H1 (cell line): Measurements from ENCODE around the gene PNMA8C. TPM values are rescaled to one million over a fixed set of nuclear protein-coding genes. Genes with fewer than 3 reads are reported as not detected.

Experiments
- CTCF ChIA-PET: fragments of 300-600 bp; sonication (Branson Sonifier 250); formaldehyde crosslinking; loops from one replicate; lab custom pipeline; 2021; ENCODE audit not compliant: partially characterized antibody; lab: Charles Lee
- POLR2A ChIA-PET: fragments of 300-600 bp; sonication (Branson Sonifier 250); formaldehyde crosslinking; loops from one replicate; lab custom pipeline; 2021; ENCODE audit warnings: inconsistent platforms; ENCODE audit not compliant: partially characterized antibody; lab: Charles Lee
- DNase-seq, 2 experiments: peaks; one replicate each; pipeline versions ENCODE4 v3.0.0 to v3.0.0-alpha.2; 2010 to 2022; ENCODE audit warnings: low spot score in 2 of 2, low read depth in 1 of 2, mixed read lengths in 1 of 2
- FAIRE-seq: peaks from 2 replicates; lab custom pipeline; 2011; peaks lifted over from hg19 to GRCh38; lab: Jason Lieb, UNC
- H2AFZ ChIP-seq: 2 replicates; pipeline ENCODE4 v1.8.1; 2012; ENCODE audit warnings: low read length, inconsistent platforms
- H2AK5ac ChIP-seq: 2 replicates; pipeline ENCODE4 v1.6.1; 2013; ENCODE audit warnings: low read depth, low read length
- H2BK120ac ChIP-seq: replicated peaks from 2 replicates; pipeline ENCODE3; 2013; ENCODE audit warnings: low read depth, low read length, inconsistent platforms
- H2BK12ac ChIP-seq: 2 replicates; pipeline ENCODE4 v1.6.1; 2013; ENCODE audit warnings: low read depth, low read length
- H2BK15ac ChIP-seq: 2 replicates; pipeline ENCODE4 v1.6.1; 2013; ENCODE audit warnings: low read length
- H2BK20ac ChIP-seq: 2 replicates; pipeline ENCODE4 v1.6.1; 2013; ENCODE audit warnings: low read length
- H2BK5ac ChIP-seq: 2 replicates; pipeline ENCODE4 v1.6.1; 2013; ENCODE audit warnings: low read depth, low read length
- H3K14ac ChIP-seq: 2 replicates; pipeline ENCODE4 v1.6.1; 2013; ENCODE audit warnings: inconsistent platforms; ENCODE audit not compliant: insufficient read length
- H3K18ac ChIP-seq: 2 replicates; pipeline ENCODE4 v1.6.1; 2013; ENCODE audit warnings: low read length; ENCODE audit errors: extremely low read depth
- H3K23ac ChIP-seq: 2 replicates; pipeline ENCODE4 v1.6.1; 2013; ENCODE audit warnings: inconsistent platforms; ENCODE audit not compliant: insufficient read length
- H3K23me2 ChIP-seq: 2 replicates; pipeline ENCODE4 v1.6.1; 2013; ENCODE audit warnings: low read depth, low read length
- H3K27ac ChIP-seq: 2 replicates; pipeline ENCODE4 v1.6.1; 2011; ENCODE audit warnings: low read depth, low read length, inconsistent platforms
- H3K27me3 ChIP-seq, 4 experiments: replicated peaks in 1 of 4; 1 replicate in 1 of 4; 2 replicates in 3 of 4; pipeline versions ENCODE4 v1.6.1 to v1.8.1; 2011 to 2013; ENCODE audit warnings: low read length in 3 of 4, mild to moderate bottlenecking in 3 of 4, inconsistent platforms in 2 of 4, mixed read lengths in 2 of 4, moderate library complexity in 1 of 4; ENCODE audit not compliant: control insufficient read depth in 3 of 4, insufficient read depth in 3 of 4; ENCODE audit errors: extremely low read depth in 1 of 4
- H3K36me3 ChIP-seq, 4 experiments: 2 replicates each; pipeline versions ENCODE4 v1.6.1 to v1.8.1; 2011 to 2013; ENCODE audit warnings: mild to moderate bottlenecking in 4 of 4, low read length in 3 of 4, moderate library complexity in 2 of 4, control low read depth in 1 of 4, inconsistent platforms in 1 of 4; ENCODE audit not compliant: insufficient read depth in 4 of 4, control insufficient read depth in 2 of 4
- H3K4ac ChIP-seq: replicated peaks from 2 replicates; pipeline ENCODE3; 2013; ENCODE audit warnings: low read length, low read depth, mixed read lengths, inconsistent platforms; ENCODE audit not compliant: insufficient read length
- H3K4me1 ChIP-seq, 4 experiments: replicated peaks in 1 of 4; 1 replicate in 1 of 4; 2 replicates in 3 of 4; pipeline versions ENCODE4 v1.6.1 to v1.8.1; 2011 to 2013; ENCODE audit warnings: low read length in 3 of 4, inconsistent platforms in 2 of 4, mixed read lengths in 1 of 4; ENCODE audit not compliant: insufficient read depth in 4 of 4, control insufficient read depth in 3 of 4
- H3K4me2 ChIP-seq, 2 experiments: 2 replicates each; pipeline versions ENCODE4 v1.6.1 to v1.8.1; 2011 to 2013; ENCODE audit warnings: low read depth in 2 of 2, low read length in 2 of 2, control low read depth in 1 of 2, inconsistent platforms in 1 of 2, mild to moderate bottlenecking in 1 of 2; ENCODE audit not compliant: insufficient read depth in 1 of 2
- H3K4me3 ChIP-seq, 4 experiments: fragments of 200-600, 300-600 bp in 1 of 4; sonication (generic), shearing (Covaris generic), sonication (Bioruptor Twin) in 1 of 4; 2 replicates each; pipeline versions ENCODE4 v1.5.1 to v1.8.1; 2011 to 2016; ENCODE audit warnings: low read length in 4 of 4, low read depth in 3 of 4, control low read depth in 2 of 4, inconsistent platforms in 2 of 4, mild to moderate bottlenecking in 2 of 4, mixed read lengths in 1 of 4, moderate library complexity in 1 of 4; ENCODE audit not compliant: insufficient read depth in 2 of 4; ENCODE audit errors: extremely low read depth in 1 of 4
- H3K56ac ChIP-seq: replicated peaks from 2 replicates; pipeline ENCODE3; 2013; ENCODE audit warnings: low read depth, mild to moderate bottlenecking, mixed read lengths, low read length, inconsistent platforms; ENCODE audit not compliant: insufficient read length
- H3K79me1 ChIP-seq: 2 replicates; pipeline ENCODE4 v1.6.1; 2013; ENCODE audit warnings: low read depth, low read length, control low read depth
- H3K79me2 ChIP-seq, 2 experiments: 2 replicates each; pipeline versions ENCODE4 v1.6.1 to v1.8.1; 2012 to 2013; ENCODE audit warnings: low read length in 2 of 2, mild to moderate bottlenecking in 2 of 2, inconsistent platforms in 1 of 2; ENCODE audit not compliant: insufficient read depth in 2 of 2, control insufficient read depth in 1 of 2
- H3K9ac ChIP-seq, 4 experiments: replicated peaks in 1 of 4; 1 replicate in 1 of 4; 2 replicates in 3 of 4; pipeline versions ENCODE4 v1.6.1 to v1.8.1; 2011 to 2013; ENCODE audit warnings: low read depth in 3 of 4, low read length in 3 of 4, control low read depth in 2 of 4, mild to moderate bottlenecking in 2 of 4, moderate library complexity in 2 of 4, inconsistent platforms in 1 of 4; ENCODE audit errors: extremely low read depth in 1 of 4
- H3K9me3 ChIP-seq, 2 experiments: 2 replicates each; pipeline versions ENCODE4 v1.6.1 to v1.8.1; 2012 to 2013; ENCODE audit warnings: mild to moderate bottlenecking in 2 of 2, moderate library complexity in 2 of 2, control low read depth in 1 of 2, inconsistent platforms in 1 of 2, low read depth in 1 of 2, low read length in 1 of 2, mixed read lengths in 1 of 2; ENCODE audit not compliant: insufficient read depth in 2 of 2
- H4K20me1 ChIP-seq, 2 experiments: replicated peaks in 1 of 2; 2 replicates each; pipeline versions ENCODE3 to v1.8.1; 2011 to 2013; ENCODE audit warnings: inconsistent platforms in 2 of 2, low read length in 2 of 2, mild to moderate bottlenecking in 1 of 2; ENCODE audit not compliant: insufficient read depth in 2 of 2, control insufficient read depth in 1 of 2
- H4K5ac ChIP-seq: 2 replicates; pipeline ENCODE4 v1.6.1; 2013; ENCODE audit warnings: low read length, low read depth, mixed read lengths, inconsistent platforms; ENCODE audit not compliant: insufficient read length
- H4K8ac ChIP-seq: 2 replicates; pipeline ENCODE4 v1.8.0; 2013; ENCODE audit warnings: mild to moderate bottlenecking, moderate library complexity, low read length, inconsistent platforms; ENCODE audit not compliant: insufficient read depth; ENCODE audit errors: extremely low read depth
- H4K91ac ChIP-seq: replicated peaks from 2 replicates; pipeline ENCODE3; 2013; ENCODE audit warnings: low read length, mixed read lengths, inconsistent platforms; ENCODE audit not compliant: insufficient read length
- CHD1 ChIP-seq: IDR thresholded peaks from 2 replicates; pipeline ENCODE4 v1.6.1; 2012; ENCODE audit warnings: low read depth, low read length, improper control_type of control experiment
- CHD2 ChIP-seq: IDR thresholded peaks from 2 replicates; pipeline ENCODE4 v1.6.1; 2012; ENCODE audit warnings: low read length, improper control_type of control experiment
- PHF8 ChIP-seq: fragments of 200-600 bp; sonication (generic); conservative IDR thresholded peaks from 2 replicates; pipeline ENCODE4 v1.7.1; 2012; ENCODE audit warnings: low read depth, mild to moderate bottlenecking, inconsistent platforms, low read length, moderate library complexity
- POLR2A ChIP-seq, 2 experiments: IDR thresholded peaks; 1 replicate in 1 of 2; 2 replicates in 1 of 2; pipeline ENCODE4 v1.6.1; 2011; ENCODE audit warnings: low read depth in 2 of 2, low read length in 2 of 2, mild to moderate bottlenecking in 2 of 2; ENCODE audit errors: control extremely low read depth in 1 of 2
- SIN3A ChIP-seq, 2 experiments: IDR thresholded peaks in 1 of 2; conservative IDR thresholded peaks in 1 of 2; 2 replicates each; pipeline ENCODE4 v1.6.1; 2011 to 2012; ENCODE audit warnings: low read length in 2 of 2, improper control_type of control experiment in 1 of 2, low read depth in 1 of 2, mild to moderate bottlenecking in 1 of 2
- SIX5 ChIP-seq: IDR thresholded peaks from 2 replicates; pipeline ENCODE4 v1.6.1; 2011; ENCODE audit warnings: mild to moderate bottlenecking, low read depth, low read length
- WGBS, 2 experiments: shearing (Covaris generic) in 1 of 2; methylation state at CpG; one replicate each; pipeline versions ENCODE4 v1.1.6 to v1.1.7; 2013 to 2015; ENCODE audit warnings: low lambda C conversion rate in 2 of 2, mixed read lengths in 2 of 2, inconsistent platforms in 1 of 2, low coverage in 1 of 2, missing lambda C conversion rate in 1 of 2; ENCODE audit not compliant: insufficient replicate concordance in 2 of 2, insufficient coverage in 1 of 2, insufficient read length in 1 of 2; ENCODE audit errors: extremely low coverage in 1 of 2, missing lambda C conversion rate in 1 of 2; 5-methylcytosine and 5-hydroxymethylcytosine counted together
- polyA plus RNA-seq, 7 experiments: library from polyadenylated mRNA; depleted of rRNA in 3 of 7; stranded (reverse) in 5 of 7; unstranded in 2 of 7; fragments of >200 nt in 5 of 7; fragments of 200-250 nt in 2 of 7; gene quantifications; 1 replicate in 5 of 7; 2 replicates in 1 of 7; 4 replicates in 1 of 7; pipeline versions ENCODE4 v1.2.1 to v1.2.3, GENCODE V29; 2011 to 2013; ENCODE audit warnings: missing spikeins in 2 of 7, mixed read lengths in 2 of 7
- total RNA-seq: library from RNA; stranded (reverse); fragmentation: NEBNext Ultra II Directional; extraction: Animal tissue kit (Norgen Biotek cat#: 25700); gene quantifications from 2 replicates; pipeline ENCODE4 v1.2.1, GENCODE V29; 2021

The PNMA8C gene
- total and polyA plus RNA-seq, 2 of the 8 experiments (the other 6 are each of a cell fraction or from before 2014, with no cell fraction given) = 0.53 to 1.8 TPM

- CTCF ChIA-PET = interaction anchor here (0.9 to 2.2 kb wide), 3 partner anchors 8 to 359 kb away, joined by 3 to 8 read pairs (median 3); partner anchors contain the start of gene PPP5C
Measured at GRCh38 chr19:46387713-46388130, 41.0 kb downstream of the PNMA8C start.

More at GRCh38 chr19:46387713-46388130, 41.0 kb downstream of the PNMA8C start:
- Histone ChIP-seq H3K4me3 (no peak overlapping the region), H3K23me2 (no peaks in the 10 kb centered on the region), H2BK120ac (no peak overlapping the region), H2AFZ (no peak overlapping the region), H4K91ac (no peak overlapping the region), H4K5ac (no peak overlapping the region), H3K27me3 (no peaks in the 10 kb centered on the region), H3K56ac (no peak overlapping the region), H4K8ac (no peak overlapping the region), H2BK20ac (no peak overlapping the region), H2BK5ac (no peak overlapping the region; the same call in 1 of the 2 replicates), H2AK5ac (no peak overlapping the region), H3K79me2 (no peaks in the 10 kb centered on the region), H4K20me1 (peaks cover 2 to 11% of the 10 kb centered on the region in 2 experiments), H3K27ac (no peak overlapping the region), H3K79me1 (no peaks in the 10 kb centered on the region; the same call in 1 of the 2 replicates), H2BK12ac (no peak overlapping the region), H3K9me3 (no peaks in the 10 kb centered on the region; a peak in 1 of 4 replicates), H3K18ac (no peak overlapping the region), H2BK15ac (no peak overlapping the region), H3K14ac (no peak overlapping the region), H3K9ac (no peak overlapping the region), H3K36me3 (peaks cover 11 to 69% (median 52%) of the 10 kb centered on the region in 4 experiments; a peak in 6 of 8 replicates), H3K4me1 (peaks cover 0 to 2% (median 0%) of the 10 kb centered on the region in 4 experiments; a peak in 3 of 7 replicates), H3K4ac (no peak overlapping the region), H3K4me2 (no peak overlapping the region), H3K23ac (no peak overlapping the region)
- POLR2A ChIA-PET = no interaction called here
- 93% methylated on average over 10 of the region's 10 CpGs; no CpG with 5 or more reads in 1 of the 2 experiments for WGBS, 2 experiments
- TF ChIP-seq SIN3A (conservative IDR thresholded peaks at IDR 0.05 in 1 of 2, IDR thresholded peaks at IDR 0.05 in 1 of 2; ENCODE audit: low read depth in 1 of 2, low read length in 2 of 2) (no peak), POLR2A (IDR thresholded peaks at IDR 0.05; ENCODE audit: control extremely low read depth in 1 of 2, low read depth in 2 of 2, low read length in 2 of 2) (no peak), SIX5 (no peak), PHF8 (no peak), CHD2 (no peak), CHD1 (no peak)
- DNase-seq (no peak), FAIRE-seq (no peak)
